ENCODE results near the gene GABPB2.
A peak's percentile ranks its signal among the peaks of the same experiment; 100 is the strongest.

The GABPB2 gene

DNA sequence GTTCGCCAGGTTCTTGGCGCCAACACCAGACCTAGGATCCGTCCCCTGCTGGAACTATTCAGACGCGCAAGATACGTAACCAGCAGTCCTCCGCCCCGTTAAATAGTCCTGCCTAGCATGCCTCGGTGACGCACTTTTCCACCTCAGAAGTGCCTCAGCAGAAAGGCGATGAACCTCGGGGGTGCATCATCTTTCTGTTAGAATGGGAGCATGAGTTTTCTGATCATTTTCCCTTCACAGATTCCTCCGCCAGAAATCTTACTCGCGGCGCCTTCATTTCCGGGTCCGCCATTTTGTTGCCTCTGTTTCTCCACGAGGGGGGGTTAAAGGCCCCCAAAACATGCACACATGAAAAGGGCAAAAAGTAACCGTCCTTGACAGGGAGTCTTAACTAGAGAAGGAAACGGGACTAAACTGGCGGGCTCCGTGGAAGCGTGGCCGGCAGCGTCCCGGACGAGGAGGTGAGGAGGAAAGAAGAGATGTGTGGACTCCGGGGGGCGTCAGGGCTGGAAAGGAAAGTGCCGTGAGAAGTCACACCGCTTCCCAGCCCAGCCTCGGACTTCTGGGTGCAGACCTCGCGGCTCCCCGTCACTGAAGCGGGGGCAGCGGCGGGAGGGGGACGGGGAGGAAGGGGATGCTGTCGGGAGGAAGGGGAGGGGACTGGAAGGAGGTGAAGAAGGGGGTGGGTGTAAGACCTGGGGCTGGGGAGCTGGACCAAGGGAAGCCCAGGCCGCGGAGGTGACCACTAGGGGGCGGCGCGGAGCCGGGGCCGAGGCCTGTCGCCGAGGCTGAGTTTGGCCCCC, at the start of gene GABPB2:
GABPB2 (plus strand) TSS at position 288 of the 803 bp plus-strand sequence. CDS start 17,429 bp downstream, outside the sequence.
- DNase-seq, result peak; percentile 84

DNA sequence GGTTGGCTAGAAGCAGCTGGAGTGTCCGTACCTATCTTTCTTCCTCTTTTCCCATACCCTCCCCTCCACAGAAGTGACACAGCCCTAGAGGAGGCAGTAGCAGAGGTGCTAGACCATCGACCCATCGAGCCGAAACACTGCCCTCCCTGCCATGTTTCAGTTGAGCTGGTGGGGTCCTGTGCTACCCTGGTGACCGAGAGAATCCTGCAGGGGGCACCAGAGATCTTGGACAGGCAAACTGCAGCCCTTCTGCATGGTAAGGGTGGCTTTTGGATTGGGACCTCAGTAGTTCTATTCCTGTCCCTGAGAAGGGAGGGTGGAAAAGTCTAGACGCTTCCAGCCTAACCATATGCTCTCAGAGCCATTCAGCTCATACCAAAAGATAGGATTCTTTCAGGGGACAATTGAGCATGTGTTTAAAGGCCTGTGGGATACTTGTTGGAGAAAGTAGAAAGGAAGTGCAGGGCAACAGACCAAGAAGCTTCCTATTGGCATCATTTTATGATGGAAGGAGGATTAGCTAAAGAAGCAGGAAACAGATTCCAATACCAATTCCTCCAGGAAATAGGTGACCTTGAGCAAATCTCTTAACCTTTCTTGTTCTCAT, 45.9 kb upstream of the GABPB2 start:
- DNase-seq, result peak; percentile 64

GRCh38 chr1:151026460-151026859, 44.1 kb upstream of the GABPB2 start:
- DNase-seq, result no peak

- no peak for DNase-seq
Observed at GRCh38 chr1:151032164-151032563, 38.4 kb upstream of the GABPB2 start.

DNA sequence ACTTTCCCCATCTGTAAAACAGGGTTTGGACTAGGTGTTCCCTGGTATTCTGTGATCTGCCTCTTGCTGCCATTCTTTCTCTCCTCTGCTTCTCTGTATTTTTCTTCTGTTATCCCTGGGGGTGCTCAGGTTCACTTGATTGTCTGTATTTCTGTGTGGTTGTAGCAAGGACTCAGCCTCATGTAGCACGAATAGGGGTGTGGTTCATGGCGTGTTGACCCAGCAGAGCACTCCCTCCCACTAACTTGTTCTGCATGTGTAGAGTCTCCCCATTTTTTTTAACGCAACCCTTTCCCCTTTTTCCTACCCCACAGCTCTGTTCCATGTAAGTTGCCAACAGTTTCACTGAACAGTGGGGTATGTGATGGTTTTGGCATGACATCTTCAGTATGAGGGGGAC, 35.4 kb upstream of the GABPB2 start:
- no peak for DNase-seq

DNA sequence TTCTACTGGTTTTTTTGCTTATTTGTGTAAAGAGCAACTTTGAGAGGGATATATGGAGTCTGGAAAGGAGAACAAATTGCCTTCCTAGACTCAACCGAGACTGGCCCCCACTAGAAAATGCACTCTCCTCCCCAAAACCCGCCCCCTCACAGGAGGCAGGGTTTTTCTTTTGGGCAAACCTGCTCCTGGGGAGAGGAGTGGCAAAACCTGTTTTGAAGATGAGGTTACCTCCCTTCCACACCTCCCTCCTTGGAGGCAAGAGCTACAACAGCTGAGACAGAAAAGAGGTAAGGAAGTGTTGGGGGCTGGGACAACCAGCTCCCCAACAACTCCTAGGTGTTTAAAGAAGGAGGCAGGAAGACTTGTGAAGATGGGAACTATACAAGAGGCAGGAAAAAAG, 34.2 kb upstream of the GABPB2 start, which contains the start of gene BNIPL:
BNIPL (plus strand) TSS at position 231 of the 400 bp plus-strand sequence; CDS start at position 371, 140 bp downstream.
- no peak for DNase-seq

GRCh38 chr1:151037032-151037431, 33.5 kb upstream of the GABPB2 start:
- DNase-seq, result no peak

DNA sequence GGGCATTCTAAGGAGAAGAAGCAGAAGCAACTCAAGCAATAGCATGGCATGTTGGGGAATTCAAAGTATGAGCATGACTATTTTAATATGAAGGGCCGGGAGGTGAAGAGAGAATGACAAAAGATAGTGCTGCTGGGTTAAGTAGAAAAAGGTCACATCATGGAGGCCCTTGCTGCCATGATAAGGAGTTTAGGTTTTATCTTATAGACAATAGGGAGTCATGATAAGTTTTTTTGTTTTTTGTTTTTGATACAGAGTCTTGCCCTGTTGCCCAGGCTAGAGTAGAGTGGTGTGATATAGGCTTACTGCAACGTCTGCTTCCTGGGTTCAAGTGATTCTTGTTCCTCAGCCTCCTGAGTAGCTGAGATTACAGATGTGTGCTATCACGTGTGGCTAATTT, 31.0 kb upstream of the GABPB2 start:
- DNase-seq, result no peak

DNA sequence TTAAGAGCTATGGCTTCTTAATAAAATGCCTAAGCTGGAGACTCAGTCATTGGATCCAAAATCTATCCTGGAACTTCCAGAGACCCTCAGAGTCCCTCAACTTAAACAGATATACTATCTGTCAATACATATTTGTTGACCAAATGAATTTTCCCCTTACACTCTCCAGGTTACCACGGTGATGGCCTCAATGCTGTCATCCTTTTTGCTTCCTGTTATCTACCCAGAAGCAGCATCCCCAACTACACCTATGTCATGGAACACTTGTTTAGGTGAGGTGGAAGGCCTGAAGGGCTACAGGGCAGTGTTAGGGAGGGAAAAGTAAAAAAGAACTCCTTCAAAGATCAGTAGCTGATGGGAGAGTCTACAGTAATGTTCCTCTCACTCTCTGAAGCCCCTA, 27.4 kb upstream of the GABPB2 start:
- DNase-seq, result no peak

DNA sequence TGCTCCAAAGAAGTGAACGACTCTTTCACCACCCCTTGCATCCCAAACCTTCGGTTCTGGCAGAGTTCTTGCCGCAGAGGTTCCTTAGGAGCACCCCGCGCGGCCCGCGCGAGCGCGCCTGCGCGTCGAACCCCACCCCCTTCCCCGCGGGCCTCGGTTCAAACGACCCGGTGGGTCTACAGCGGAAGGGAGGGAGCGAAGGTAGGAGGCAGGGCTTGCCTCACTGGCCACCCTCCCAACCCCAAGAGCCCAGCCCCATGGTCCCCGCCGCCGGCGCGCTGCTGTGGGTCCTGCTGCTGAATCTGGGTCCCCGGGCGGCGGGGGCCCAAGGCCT, 23.0 kb upstream of the GABPB2 start, which contains the start of gene C1orf56:
C1orf56 (plus strand) TSS at position 161 of the 334 bp plus-strand sequence; CDS start at position 258, 97 bp downstream.
- DNase-seq, result peak; percentile 34

- peak; percentile 59 for DNase-seq
Observed at GRCh38 chr1:151047925-151048644, 22.5 kb upstream of the GABPB2 start.

DNA sequence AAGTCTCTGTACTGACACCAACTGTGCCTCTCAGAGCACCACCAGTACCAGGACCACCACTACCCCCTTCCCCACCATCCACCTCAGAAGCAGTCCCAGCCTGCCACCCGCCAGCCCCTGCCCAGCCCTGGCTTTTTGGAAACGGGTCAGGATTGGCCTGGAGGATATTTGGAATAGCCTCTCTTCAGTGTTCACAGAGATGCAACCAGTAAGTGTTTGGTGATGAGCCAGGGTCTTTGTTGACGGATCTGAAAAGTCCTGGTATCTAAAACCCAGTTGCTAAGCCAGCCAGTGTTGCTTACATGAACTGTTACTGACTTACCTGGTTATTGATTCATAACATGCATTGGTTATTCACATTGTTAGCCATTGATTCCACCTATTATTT, 21.9 kb upstream of the GABPB2 start:
- no peak for DNase-seq

GRCh38 chr1:151049458-151049857, 21.1 kb upstream of the GABPB2 start:
- DNase-seq, result no peak

- no peak for DNase-seq
Observed at GRCh38 chr1:151050051-151050688, 20.4 kb upstream of the GABPB2 start.

DNA sequence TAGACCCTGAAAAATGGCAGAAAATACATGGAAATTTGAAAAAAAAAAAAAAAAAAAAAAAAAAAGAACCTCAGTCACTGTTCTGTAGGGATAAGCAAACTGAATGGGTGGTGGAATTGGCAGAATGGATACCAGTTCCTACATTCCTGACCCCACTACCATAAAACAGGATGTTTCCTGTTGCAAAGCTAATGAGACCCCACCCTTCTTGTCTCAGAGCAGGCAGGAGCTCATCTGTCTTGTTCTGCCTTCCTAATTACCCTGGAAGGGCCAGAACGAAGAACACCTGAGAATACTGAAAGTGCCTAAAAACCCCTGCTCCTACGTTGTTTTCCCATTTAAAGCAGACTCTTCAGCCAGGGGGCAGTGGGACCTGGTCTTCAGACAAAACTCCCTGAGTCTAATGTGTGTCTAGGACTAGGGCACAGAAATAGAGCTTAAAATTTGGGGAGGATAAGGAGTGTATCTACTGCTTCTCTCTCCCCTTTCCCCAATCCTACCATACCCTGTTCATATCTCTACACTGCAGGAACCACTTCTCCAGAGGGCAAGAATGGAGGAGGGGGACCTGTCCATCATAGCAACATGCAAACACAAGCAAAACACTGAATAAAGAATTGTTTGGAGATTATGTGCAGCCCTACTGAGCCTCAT, 19.1 kb upstream of the GABPB2 start:
- DNase-seq, result no peak

GRCh38 chr1:151054971-151055547, 15.5 kb upstream of the GABPB2 start:
- no peak for DNase-seq

DNA sequence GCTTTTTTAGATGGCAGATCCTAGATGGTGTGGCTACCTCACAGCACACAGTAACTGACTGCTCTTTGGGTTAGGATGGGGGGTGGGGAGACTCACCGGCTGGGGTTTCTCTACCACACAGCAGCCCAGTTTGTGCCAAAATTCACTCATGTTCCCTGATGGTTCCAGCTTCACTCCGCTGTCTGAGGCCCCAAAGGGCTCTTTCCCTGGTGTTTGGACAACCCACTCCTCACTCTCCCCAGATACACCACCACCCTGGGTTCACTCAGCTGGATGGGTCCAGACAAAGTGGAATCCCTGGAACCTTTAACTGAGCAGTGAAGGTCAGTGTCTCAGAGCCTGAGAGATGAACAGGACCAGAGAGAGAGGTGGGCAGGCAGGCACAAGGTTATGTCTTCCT, 15.0 kb upstream of the GABPB2 start:
- DNase-seq, result no peak

- DNase-seq, result no peak
Observed at GRCh38 chr1:151056149-151056548, 14.4 kb upstream of the GABPB2 start.

DNA sequence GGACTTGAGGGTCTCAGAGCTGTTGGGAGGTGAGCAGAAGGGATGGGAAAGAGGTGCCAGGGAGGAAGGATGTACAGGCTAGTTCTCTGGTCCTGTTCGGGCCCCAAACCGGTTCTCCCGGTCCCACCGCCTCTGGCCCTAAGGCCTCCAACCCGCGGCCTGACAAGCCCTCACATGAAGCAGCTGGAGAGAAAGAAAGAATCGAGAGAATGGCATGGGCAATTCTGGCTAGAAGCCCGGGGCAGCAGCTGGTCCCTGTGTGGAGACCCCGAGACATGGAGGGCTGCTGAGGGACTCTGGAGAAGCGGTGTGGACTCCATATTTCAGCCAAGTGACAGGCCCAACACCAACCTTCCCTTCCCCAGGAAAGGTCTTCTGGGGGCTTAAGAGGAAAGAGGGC, 11.9 kb upstream of the GABPB2 start:
- no peak for DNase-seq

- DNase-seq, result peak; percentile 52
Observed at GRCh38 chr1:151059109-151060006, 11.2 kb upstream of the GABPB2 start, which contains the start of gene CDC42SE1. Gene CDC42SE1, minus strand, starts transcription at chr1:151059622. Its CDS starts 3,892 bp downstream, at chr1:151055730.

Measured in kidney glomerular epithelial cell (primary cell).